ENCODE measurements around the gene SYT12. TPM values are rescaled to one million over a fixed set of nuclear protein-coding genes. Genes with fewer than 3 reads are reported as not detected.

The SYT12 gene
- polyA plus RNA-seq, 1 of the 3 experiments (the other 2 are of a cell fraction) = 0.61 TPM

GRCh38 chr11:67040147-67040546, 17.2 kb downstream of the SYT12 start:
- H3K4me2 ChIP-seq = no peak overlapping the region
- H3F3A ChIP-seq (replicated peaks; ENCODE audit: insufficient read depth) = peaks cover 6% of the 10 kb centered on the region
- H3K27ac ChIP-seq (ENCODE audit: low read depth in 2 of 2, low read length in 1 of 2) = no peak overlapping the region
- no peaks in the 10 kb centered on the region for H4K20me1 ChIP-seq (ENCODE audit: insufficient read depth)
- no peak overlapping the region for H2AFZ ChIP-seq (ENCODE audit: low read depth)
- ChIA-PET CTCF (no interaction called here), POLR2A (no interaction called here)
- no peaks in the 10 kb centered on the region for H3K36me3 ChIP-seq (replicated peaks in 1 of 2; ENCODE audit: control insufficient read depth in 1 of 2, insufficient read depth in 2 of 2, low read length in 1 of 2)
- TF ChIP-seq IRF3 (IDR thresholded peaks at IDR 0.05; ENCODE audit: low read depth, low read length) (no peak), GABPA (IDR thresholded peaks at IDR 0.05; ENCODE audit: low read depth) (no peak), RXRA (IDR thresholded peaks at IDR 0.05; ENCODE audit: borderline replicate concordance, low read depth) (no peak), TEAD4 (IDR thresholded peaks at IDR 0.05; ENCODE audit: borderline replicate concordance, insufficient read depth) (no peak), PBX3 (IDR thresholded peaks at IDR 0.05) (no peak), POLR2AphosphoS5 (IDR thresholded peaks at IDR 0.05; ENCODE audit: low read depth, low read length) (no peak), USF1 (IDR thresholded peaks at IDR 0.05; ENCODE audit: borderline replicate concordance, low read depth) (no peak), SIN3A (IDR thresholded peaks at IDR 0.05; ENCODE audit: borderline replicate concordance, low read depth, low read length) (no peak), JUND (IDR thresholded peaks at IDR 0.05) (no peak), CHD2 (IDR thresholded peaks at IDR 0.05; ENCODE audit: low read length, partially characterized antibody) (no peak), MAX (IDR thresholded peaks at IDR 0.05; ENCODE audit: low read depth) (no peak), SMC3 (IDR thresholded peaks at IDR 0.05; ENCODE audit: low read depth, low read length) (no peak), NFIC (IDR thresholded peaks at IDR 0.05; ENCODE audit: borderline replicate concordance) (no peak), REST (IDR thresholded peaks at IDR 0.05; ENCODE audit: low read depth, low read length) (no peak), TAF1 (IDR thresholded peaks at IDR 0.05; ENCODE audit: borderline replicate concordance, low read depth, low read length) (no peak), RAD21 (IDR thresholded peaks at IDR 0.05; ENCODE audit: low read length) (no peak), MEF2A (IDR thresholded peaks at IDR 0.05; ENCODE audit: borderline replicate concordance, low read depth) (no peak), MXI1 (IDR thresholded peaks at IDR 0.05; ENCODE audit: low read depth, low read length) (no peak)
- H3K9ac ChIP-seq = no peak overlapping the region
- H3K27me3 ChIP-seq (ENCODE audit: insufficient read depth) = no peaks in the 10 kb centered on the region
- H3K79me2 ChIP-seq (ENCODE audit: insufficient read depth) = no peaks in the 10 kb centered on the region
- H3K4me3 ChIP-seq (ENCODE audit: low read depth in 2 of 2, low read length in 1 of 2) = no peak overlapping the region
- H3K9me3 ChIP-seq = no peaks in the 10 kb centered on the region
- 74% methylated on average over 9 of the region's 12 CpGs for WGBS (ENCODE audit: low lambda C conversion rate)
- DNase-seq = no peak
- peaks cover 0 to 4% of the 10 kb centered on the region in 2 experiments; a peak in 1 of 4 replicates for H3K4me1 ChIP-seq (ENCODE audit: control insufficient read depth in 1 of 2, insufficient read depth in 2 of 2, low read depth in 1 of 2, low read length in 1 of 2)
- H3K9me2 ChIP-seq = no peaks in the 10 kb centered on the region
